Measurements from ENCODE around the gene SNF8. TPM values are rescaled to one million over a fixed set of nuclear protein-coding genes. Genes with fewer than 3 reads are reported as not detected.

The SNF8 gene
- total RNA-seq, 1 experiment from 2014 or later, result 238 TPM

DNA sequence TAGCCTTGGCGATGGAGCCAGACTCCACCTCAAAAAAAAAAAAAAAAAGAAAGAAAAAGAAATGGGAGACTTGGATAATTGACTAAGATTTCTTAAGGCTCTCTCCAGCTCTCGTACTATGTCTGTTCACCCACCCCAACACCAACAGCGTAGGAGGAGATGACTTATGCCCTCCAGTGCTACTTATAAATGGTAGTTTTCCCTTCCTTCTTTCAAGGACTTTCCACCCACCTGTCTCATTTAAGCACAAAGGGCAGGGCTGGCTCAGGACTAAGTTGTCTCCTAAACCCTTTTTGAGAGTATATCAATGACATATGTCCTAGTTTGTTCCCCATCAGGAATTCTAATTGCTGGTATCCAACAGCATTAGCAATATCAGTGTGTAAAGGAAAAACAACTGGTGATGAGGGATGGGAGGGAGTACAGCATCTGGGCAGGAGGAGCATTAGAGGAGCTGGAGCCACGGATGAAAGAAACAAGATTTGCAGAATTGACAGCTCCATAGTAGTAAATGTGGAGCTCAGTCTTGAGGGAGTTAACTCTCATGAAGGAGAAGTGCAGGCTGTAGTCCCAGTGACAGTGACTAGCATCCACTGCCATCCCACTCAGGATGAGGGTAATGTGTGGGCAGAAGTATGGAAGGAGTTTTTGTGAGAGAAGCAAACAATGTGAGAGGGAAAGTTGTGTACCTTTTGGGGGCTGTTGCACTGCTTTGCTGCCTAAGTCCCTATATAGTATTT is 19.2 kb downstream of the SNF8 start:
- no peaks in the 10 kb centered on the region for H3K4me1 ChIP-seq (replicated peaks)
- H3K27ac ChIP-seq, result no peak overlapping the region
- H3K9me3 ChIP-seq (replicated peaks), result no peaks in the 10 kb centered on the region
- H3K4me3 ChIP-seq, result no peak overlapping the region
- peaks cover 97% of the 10 kb centered on the region for H3K36me3 ChIP-seq
- H3K27me3 ChIP-seq (replicated peaks), result no peaks in the 10 kb centered on the region
- DNase-seq (ENCODE audit: low read depth in 1 of 2, low spot score in 2 of 2), result no peak

- H3K27ac ChIP-seq, result peak overlapping the region; percentile 96
- no peak overlapping the region for H3K4me3 ChIP-seq
- no peaks in the 10 kb centered on the region for H3K9me3 ChIP-seq (replicated peaks)
- no peaks in the 10 kb centered on the region for H3K27me3 ChIP-seq (replicated peaks)
- DNase-seq (ENCODE audit: low read depth in 1 of 2, low spot score in 2 of 2), result peak; percentile 85 to 88
- peaks cover 30% of the 10 kb centered on the region for H3K4me1 ChIP-seq (replicated peaks)
- peaks cover 98% of the 10 kb centered on the region for H3K36me3 ChIP-seq
These were observed 29.0 kb downstream of the SNF8 start for GRCh38 chr17:48915459-48916282.

DNA sequence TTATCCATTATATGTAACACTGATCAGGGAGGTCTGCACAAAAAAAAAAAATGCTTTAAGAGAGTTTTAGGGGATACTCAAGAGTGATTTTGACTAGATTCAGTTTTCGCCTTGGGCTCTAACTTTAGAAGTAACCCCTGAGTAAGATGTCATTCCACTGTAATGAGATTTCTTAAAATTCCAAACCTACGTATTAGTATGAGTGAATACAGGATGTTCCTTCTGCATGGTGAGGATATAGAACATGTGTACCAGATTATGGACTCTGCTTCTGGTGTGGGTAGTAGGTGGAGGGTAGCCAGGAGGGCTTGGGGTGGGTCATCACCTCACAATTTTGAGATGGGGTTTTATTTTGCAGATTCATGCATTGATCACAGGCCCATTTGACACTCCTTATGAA is 32.2 kb downstream of the SNF8 start:
- no peaks in the 10 kb centered on the region for H3K27me3 ChIP-seq (replicated peaks)
- no peak for DNase-seq (ENCODE audit: low read depth in 1 of 2, low spot score in 2 of 2)
- no peaks in the 10 kb centered on the region for H3K9me3 ChIP-seq (replicated peaks)
- no peak overlapping the region for H3K27ac ChIP-seq
- H3K36me3 ChIP-seq, result peaks cover 85% of the 10 kb centered on the region
- peaks cover 48% of the 10 kb centered on the region for H3K4me1 ChIP-seq (replicated peaks)
- H3K4me3 ChIP-seq, result no peak overlapping the region

DNA sequence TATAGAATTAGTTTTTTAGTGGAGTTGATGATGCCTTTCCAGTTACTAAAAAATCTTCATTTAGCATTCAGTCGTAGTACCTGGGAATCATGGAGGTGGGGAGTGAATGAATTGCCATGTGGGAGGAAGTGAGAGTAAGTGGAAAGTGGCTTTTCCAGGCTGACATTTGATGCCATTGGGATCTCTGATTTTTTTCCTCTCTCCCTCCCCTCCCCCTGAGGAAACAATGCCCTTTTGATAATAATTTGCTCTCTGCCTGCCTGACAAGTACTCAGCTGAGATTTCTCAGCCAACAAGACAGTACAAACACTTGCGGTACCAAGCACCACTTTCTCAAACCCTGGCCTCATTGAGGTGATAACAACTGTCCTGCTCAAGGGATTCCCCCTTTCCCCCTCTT is 34.3 kb downstream of the SNF8 start:
- Histone ChIP-seq H3K4me3 (no peak overlapping the region), H3K27ac (no peak overlapping the region), H3K36me3 (peaks cover 66% of the 10 kb centered on the region), H3K4me1 (replicated peaks) (peaks cover 37% of the 10 kb centered on the region), H3K9me3 (replicated peaks) (no peaks in the 10 kb centered on the region), H3K27me3 (replicated peaks) (no peaks in the 10 kb centered on the region)
- DNase-seq (ENCODE audit: low read depth in 1 of 2, low spot score in 2 of 2), result no peak

DNA sequence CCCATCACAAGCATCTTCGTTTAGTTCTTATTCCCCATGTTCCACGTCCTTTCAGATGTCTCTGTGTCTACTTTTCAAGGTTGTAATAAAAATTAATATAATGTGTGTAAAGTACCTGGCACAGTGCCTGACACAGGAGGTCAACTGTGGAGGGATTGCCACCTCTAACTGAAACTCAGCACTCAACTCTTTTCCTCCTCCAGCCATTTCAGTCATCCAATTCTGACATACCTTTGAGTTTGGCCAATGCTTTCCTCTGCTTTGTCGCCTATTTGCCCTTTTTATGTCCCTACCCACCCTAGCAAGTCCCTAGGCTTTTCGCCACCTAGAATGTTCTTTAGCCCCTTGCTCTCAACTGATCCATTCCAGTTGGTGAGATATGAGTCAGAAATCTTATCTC is 34.9 kb downstream of the SNF8 start:
- H3K4me3 ChIP-seq, result peak overlapping the region; percentile 98
- H3K9me3 ChIP-seq (replicated peaks), result no peaks in the 10 kb centered on the region
- H3K27ac ChIP-seq, result no peak overlapping the region
- H3K27me3 ChIP-seq (replicated peaks), result no peaks in the 10 kb centered on the region
- H3K36me3 ChIP-seq, result peaks cover 60% of the 10 kb centered on the region
- no peak for DNase-seq (ENCODE audit: low read depth in 1 of 2, low spot score in 2 of 2)
- H3K4me1 ChIP-seq (replicated peaks), result peaks cover 31% of the 10 kb centered on the region

- Histone ChIP-seq H3K9me3 (replicated peaks) (no peaks in the 10 kb centered on the region), H3K27me3 (replicated peaks) (no peaks in the 10 kb centered on the region), H3K4me1 (replicated peaks) (peaks cover 26% of the 10 kb centered on the region), H3K36me3 (peaks cover 51% of the 10 kb centered on the region), H3K4me3 (peak overlapping the region; percentile 98), H3K27ac (peak overlapping the region; percentile 92)
- DNase-seq (ENCODE audit: low read depth in 1 of 2, low spot score in 2 of 2), result peak; percentile 33 to 98
These were observed 35.7 kb downstream of the SNF8 start for GRCh38 chr17:48908853-48909394.

DNA sequence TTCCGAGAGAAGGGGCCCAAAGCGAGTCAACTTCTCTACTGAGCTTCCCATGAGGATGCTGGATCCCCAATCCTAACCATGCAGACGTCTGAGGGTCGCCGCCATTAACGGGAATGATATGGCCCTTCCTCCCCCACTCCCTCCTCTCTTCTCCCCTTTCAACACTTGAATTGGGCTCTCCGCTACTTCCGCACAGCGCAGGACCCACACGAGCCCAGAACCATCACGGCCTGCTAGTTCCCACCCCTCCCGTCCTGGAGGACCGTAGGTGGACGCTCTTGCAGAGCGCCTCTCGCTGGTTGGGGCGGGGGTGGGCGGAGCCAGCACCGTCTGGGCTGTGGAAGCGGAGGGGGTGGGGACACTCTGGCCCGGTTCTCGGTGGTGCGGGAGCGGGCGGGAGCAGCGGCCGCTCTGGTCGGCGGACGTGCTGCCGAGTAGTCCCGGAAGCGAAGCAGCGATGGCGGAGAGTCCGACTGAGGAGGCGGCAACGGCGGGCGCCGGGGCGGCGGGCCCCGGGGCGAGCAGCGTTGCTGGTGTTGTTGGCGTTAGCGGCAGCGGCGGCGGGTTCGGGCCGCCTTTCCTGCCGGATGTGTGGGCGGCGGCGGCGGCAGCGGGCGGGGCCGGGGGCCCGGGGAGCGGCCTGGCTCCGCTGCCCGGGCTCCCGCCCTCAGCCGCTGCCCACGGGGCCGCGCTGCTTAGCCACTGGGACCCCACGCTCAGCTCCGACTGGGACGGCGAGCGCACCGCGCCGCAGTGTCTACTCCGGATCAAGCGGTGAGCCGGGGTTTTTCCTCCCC is 36.4 kb downstream of the SNF8 start, which contains the start of gene UBE2Z:
UBE2Z (plus strand) TSS at position 361 of the 797 bp plus-strand sequence; CDS start at position 458, 97 bp downstream.
- peak; percentile 97 to 98 for DNase-seq (ENCODE audit: low read depth in 1 of 2, low spot score in 2 of 2)
- Histone ChIP-seq H3K27me3 (replicated peaks) (no peaks in the 10 kb centered on the region), H3K4me3 (peak within 1 kb of the TSS; percentile 98), H3K27ac (peak within 1 kb of the TSS; percentile 92), H3K9me3 (replicated peaks) (no peaks in the 10 kb centered on the region), H3K36me3 (peaks cover 45% of the 10 kb centered on the region), H3K4me1 (replicated peaks) (peaks cover 26% of the 10 kb centered on the region)

- peak overlapping the region; percentile 98 for H3K4me3 ChIP-seq
- peak overlapping the region; percentile 92 for H3K27ac ChIP-seq
- H3K36me3 ChIP-seq, result peaks cover 39% of the 10 kb centered on the region
- no peak for DNase-seq (ENCODE audit: low read depth in 1 of 2, low spot score in 2 of 2)
- H3K9me3 ChIP-seq (replicated peaks), result no peaks in the 10 kb centered on the region
- peaks cover 26% of the 10 kb centered on the region for H3K4me1 ChIP-seq (replicated peaks)
- H3K27me3 ChIP-seq (replicated peaks), result no peaks in the 10 kb centered on the region
These were observed 37.0 kb downstream of the SNF8 start for GRCh38 chr17:48907713-48908046.

DNA sequence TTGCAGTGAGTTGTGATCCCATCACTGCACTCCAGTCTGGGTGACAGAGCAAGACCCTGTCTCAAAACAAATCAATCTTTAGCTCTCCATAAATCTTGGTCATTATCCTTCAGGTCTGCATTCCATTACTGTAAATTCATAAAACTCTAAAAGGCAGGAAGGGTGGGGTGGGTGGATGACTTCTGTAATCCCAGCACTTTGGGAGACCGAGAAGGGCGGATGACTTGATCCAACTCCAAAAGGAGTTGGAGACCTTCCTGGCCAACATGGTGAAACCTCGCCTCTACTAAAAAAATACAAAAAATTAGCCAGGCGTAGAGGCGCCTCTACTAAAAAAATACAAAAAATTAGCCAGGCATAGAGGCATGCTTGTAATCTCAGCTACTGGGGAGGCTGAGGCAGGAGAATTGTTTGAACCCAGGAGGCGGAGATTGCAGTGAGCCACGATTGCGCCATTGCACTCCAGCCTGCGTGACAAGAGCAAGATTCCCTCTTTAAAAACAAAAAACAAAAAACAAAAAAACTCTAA is 38.6 kb downstream of the SNF8 start:
- Histone ChIP-seq H3K4me3 (no peak overlapping the region), H3K27me3 (replicated peaks) (no peaks in the 10 kb centered on the region), H3K36me3 (peaks cover 23% of the 10 kb centered on the region), H3K4me1 (replicated peaks) (peaks cover 24% of the 10 kb centered on the region), H3K27ac (no peak overlapping the region), H3K9me3 (replicated peaks) (no peaks in the 10 kb centered on the region)
- DNase-seq (ENCODE audit: low read depth in 1 of 2, low spot score in 2 of 2), result no peak

DNA sequence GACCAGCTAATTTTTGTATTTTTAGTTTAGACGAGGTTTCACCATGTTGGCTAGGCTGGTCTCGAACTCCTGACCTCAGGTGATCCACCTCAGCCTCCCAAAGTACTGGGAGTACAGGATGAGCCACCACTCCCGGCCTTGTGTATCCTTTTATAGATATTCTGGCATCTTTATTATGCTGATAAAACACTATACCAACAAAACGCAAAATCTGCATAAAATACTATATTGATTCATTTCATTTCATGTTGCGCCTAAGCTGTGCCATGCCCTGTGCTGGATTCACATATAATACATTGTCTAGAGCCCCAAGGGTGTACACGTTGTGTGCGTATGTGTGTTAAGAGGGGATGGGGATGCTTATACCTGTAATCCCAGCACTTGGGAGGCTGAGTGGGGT is 40.2 kb downstream of the SNF8 start:
- H3K9me3 ChIP-seq (replicated peaks), result no peaks in the 10 kb centered on the region
- H3K4me1 ChIP-seq (replicated peaks), result peaks cover 8% of the 10 kb centered on the region
- H3K27ac ChIP-seq, result no peak overlapping the region

DNA sequence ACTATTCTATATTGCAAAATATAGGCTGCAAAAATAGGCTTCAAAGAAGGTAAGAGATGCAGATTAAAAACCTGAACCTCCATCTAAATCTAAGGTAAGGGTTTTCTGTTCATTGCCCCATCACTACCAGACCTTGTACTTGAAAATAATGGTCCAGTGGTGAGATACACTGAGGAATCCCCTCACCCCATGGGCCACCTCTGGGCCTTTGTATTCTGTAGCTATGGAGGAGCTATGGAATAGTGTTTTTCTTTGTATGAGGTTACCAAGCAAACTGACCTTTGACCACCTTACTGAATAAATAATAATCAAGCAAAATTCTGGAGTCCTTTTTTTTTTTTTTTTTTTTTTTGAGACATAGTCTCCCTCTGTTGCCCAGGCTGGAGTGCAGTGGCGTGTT is 41.2 kb downstream of the SNF8 start:
- no peak overlapping the region for H3K27ac ChIP-seq

More for the DNA sequence above, 40.2 kb downstream of the SNF8 start:
- no peaks in the 10 kb centered on the region for H3K27me3 ChIP-seq (replicated peaks)
- H3K36me3 ChIP-seq, result peaks cover 7% of the 10 kb centered on the region
- no peak overlapping the region for H3K4me3 ChIP-seq
- DNase-seq (ENCODE audit: low read depth in 1 of 2, low spot score in 2 of 2), result no peak

GRCh38 chr17:48901241-48901640 is 43.4 kb downstream of the SNF8 start:
- Histone ChIP-seq H3K36me3 (peaks cover 23% of the 10 kb centered on the region), H3K27ac (no peak overlapping the region), H3K9me3 (replicated peaks) (no peaks in the 10 kb centered on the region; the same call in 1 of the 2 replicates), H3K4me1 (replicated peaks) (no peaks in the 10 kb centered on the region), H3K4me3 (no peak overlapping the region), H3K27me3 (replicated peaks) (no peaks in the 10 kb centered on the region)
- no peak for DNase-seq (ENCODE audit: low read depth in 1 of 2, low spot score in 2 of 2)

More for the DNA sequence above, 41.2 kb downstream of the SNF8 start:
- Histone ChIP-seq H3K36me3 (peaks cover 4% of the 10 kb centered on the region), H3K9me3 (replicated peaks) (no peaks in the 10 kb centered on the region), H3K4me1 (replicated peaks) (peaks cover 8% of the 10 kb centered on the region), H3K4me3 (no peak overlapping the region), H3K27me3 (replicated peaks) (no peaks in the 10 kb centered on the region)
- no peak for DNase-seq (ENCODE audit: low read depth in 1 of 2, low spot score in 2 of 2)

- Histone ChIP-seq H3K27ac (no peak overlapping the region), H3K36me3 (peaks cover 45% of the 10 kb centered on the region), H3K4me3 (no peak overlapping the region), H3K9me3 (replicated peaks) (no peaks in the 10 kb centered on the region; the same call in 1 of the 2 replicates), H3K27me3 (replicated peaks) (no peaks in the 10 kb centered on the region), H3K4me1 (replicated peaks) (0 out of 2 replicates have a peak, but pooled peaks cover 3% of the 10 kb centered on the region)
- DNase-seq (ENCODE audit: low read depth in 1 of 2, low spot score in 2 of 2), result no peak
These were observed 49.8 kb downstream of the SNF8 start for GRCh38 chr17:48894886-48895285.

All from SJSA1 (cell line).